Stimulated activated CD8-positive, alpha-beta memory T cell treated with anti-CD3 and anti-CD28 coated beads, Interleukin-12 subunit alpha, Interleukin-12 subunit beta, amount 100 ng/mL, for 24 hours (primary cell): ENCODE results near the gene KBTBD3.

Source experiments
- DNase-seq: peaks from one replicate; pipeline ENCODE4 v3.0.0-alpha.2; 2020; ENCODE audit errors: extremely low read depth

The KBTBD3 gene

GRCh38 chr11:106001304-106002012 is 75.7 kb downstream of the KBTBD3 start:
- no peak for DNase-seq
